ENCODE measurements around the gene PRKAR2B. TPM values are rescaled to one million over a fixed set of nuclear protein-coding genes. Genes with fewer than 3 reads are reported as not detected.

Gene PRKAR2B
- polyA plus RNA-seq, 1 of the 3 experiments (the other 2 are of a cell fraction), result 17.3 TPM

DNA sequence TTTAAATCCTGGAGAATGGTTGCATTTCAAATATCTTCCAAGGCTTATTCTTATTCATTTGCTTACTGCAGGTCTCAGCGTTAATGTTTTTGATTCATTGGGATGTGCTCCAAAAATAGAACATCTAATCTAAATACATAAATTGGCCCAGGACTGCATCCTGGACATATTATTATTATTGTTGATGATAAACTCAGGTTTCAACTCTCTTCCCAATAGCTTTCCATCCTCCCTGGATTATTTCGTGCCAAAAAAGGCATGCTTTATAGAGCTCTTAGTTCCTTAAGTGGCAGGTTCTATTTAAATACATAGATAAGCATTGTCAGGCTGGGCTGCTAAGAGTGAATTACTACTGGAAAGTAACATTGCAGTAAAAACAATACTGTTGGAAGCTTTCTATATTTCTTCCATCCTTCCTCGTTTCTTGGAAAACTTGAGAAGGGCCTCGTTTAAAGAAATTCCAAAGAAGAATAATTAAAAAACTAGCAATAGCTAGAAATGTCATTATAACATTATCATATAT lies 14.7 kb upstream of the PRKAR2B start:
- H3K9me2 ChIP-seq, result no peaks in the 10 kb centered on the region
- H3K9me3 ChIP-seq, result no peaks in the 10 kb centered on the region
- peaks cover 6 to 8% of the 10 kb centered on the region in 2 experiments; a peak in 3 of 4 replicates for H3K4me1 ChIP-seq (ENCODE audit: control insufficient read depth in 1 of 2, insufficient read depth in 2 of 2, low read depth in 1 of 2, low read length in 1 of 2)
- H3K4me3 ChIP-seq (ENCODE audit: low read depth in 2 of 2, low read length in 1 of 2), result no peak overlapping the region
- ChIA-PET CTCF (interaction anchor here (0.8 to 2.1 kb wide), 9 partner anchors 9 to 236 kb away, joined by 3 to 8 read pairs (median 3); no protein-coding TSS in a partner anchor), POLR2A (no interaction called here)
- no peaks in the 10 kb centered on the region for H3F3A ChIP-seq (replicated peaks; ENCODE audit: insufficient read depth)
- no peak for TF ChIP-seq CTCF (IDR thresholded peaks at IDR 0.05)
- no peak for TF ChIP-seq CHD2 (IDR thresholded peaks at IDR 0.05; ENCODE audit: low read length, partially characterized antibody)
- no peak for TF ChIP-seq IRF3 (IDR thresholded peaks at IDR 0.05; ENCODE audit: low read depth, low read length)
- TF ChIP-seq JUND (IDR thresholded peaks at IDR 0.05), result no peak
- TF ChIP-seq, protein P1, sequence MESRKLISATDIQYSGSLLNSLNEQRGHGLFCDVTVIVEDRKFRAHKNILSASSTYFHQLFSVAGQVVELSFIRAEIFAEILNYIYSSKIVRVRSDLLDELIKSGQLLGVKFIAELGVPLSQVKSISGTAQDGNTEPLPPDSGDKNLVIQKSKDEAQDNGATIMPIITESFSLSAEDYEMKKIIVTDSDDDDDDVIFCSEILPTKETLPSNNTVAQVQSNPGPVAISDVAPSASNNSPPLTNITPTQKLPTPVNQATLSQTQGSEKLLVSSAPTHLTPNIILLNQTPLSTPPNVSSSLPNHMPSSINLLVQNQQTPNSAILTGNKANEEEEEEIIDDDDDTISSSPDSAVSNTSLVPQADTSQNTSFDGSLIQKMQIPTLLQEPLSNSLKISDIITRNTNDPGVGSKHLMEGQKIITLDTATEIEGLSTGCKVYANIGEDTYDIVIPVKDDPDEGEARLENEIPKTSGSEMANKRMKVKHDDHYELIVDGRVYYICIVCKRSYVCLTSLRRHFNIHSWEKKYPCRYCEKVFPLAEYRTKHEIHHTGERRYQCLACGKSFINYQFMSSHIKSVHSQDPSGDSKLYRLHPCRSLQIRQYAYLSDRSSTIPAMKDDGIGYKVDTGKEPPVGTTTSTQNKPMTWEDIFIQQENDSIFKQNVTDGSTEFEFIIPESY (IDR thresholded peaks at IDR 0.05; ENCODE audit: borderline replicate concordance, low read depth), result no peak
- TF ChIP-seq REST (IDR thresholded peaks at IDR 0.05; ENCODE audit: low read depth, low read length), result no peak
- no peak for TF ChIP-seq MXI1 (IDR thresholded peaks at IDR 0.05; ENCODE audit: low read depth, low read length)
- no peak for TF ChIP-seq TAF1 (IDR thresholded peaks at IDR 0.05; ENCODE audit: borderline replicate concordance, low read depth, low read length)
- no peak for TF ChIP-seq MEF2A (IDR thresholded peaks at IDR 0.05; ENCODE audit: borderline replicate concordance, low read depth)
- no peak overlapping the region for H2AFZ ChIP-seq (ENCODE audit: low read depth)
- H3K4me2 ChIP-seq, result no peak overlapping the region
- H3K36me3 ChIP-seq (replicated peaks in 1 of 2; ENCODE audit: control insufficient read depth in 1 of 2, insufficient read depth in 2 of 2, low read length in 1 of 2), result no peaks in the 10 kb centered on the region
- no peak overlapping the region for H3K9ac ChIP-seq
- H3K79me2 ChIP-seq (ENCODE audit: insufficient read depth), result no peaks in the 10 kb centered on the region
- no peak for DNase-seq
- no peaks in the 10 kb centered on the region for H4K20me1 ChIP-seq (ENCODE audit: insufficient read depth)
- no peaks in the 10 kb centered on the region for H3K27me3 ChIP-seq (ENCODE audit: insufficient read depth)
- 67% methylated on average over 4 of the region's 4 CpGs for WGBS (ENCODE audit: low lambda C conversion rate)
- H3K27ac ChIP-seq (ENCODE audit: low read depth in 2 of 2, low read length in 1 of 2), result no peak overlapping the region

All from SK-N-SH (cell line).